Lower leg skin (tissue), 3 donors: ENCODE results near the gene PARP14.

Source experiments
- POLR2A ChIP-seq, 2 donors: fragments of 450-650 bp; IDR thresholded peaks; one replicate each; pipeline ENCODE4 v1.6.1; 2016 to 2017; ENCODE audit warnings: antibody characterized with exemption in 2 of 2, mild to moderate bottlenecking in 1 of 2, moderate library complexity in 1 of 2
- TF ChIP-seq, protein P1 (sequence below), 3 donors: fragments of 450-650 bp; IDR thresholded peaks; one replicate each; pipeline ENCODE4 v1.5.1; 2016; ENCODE audit warnings: antibody characterized with exemption in 3 of 3, mild to moderate bottlenecking in 3 of 3, moderate library complexity in 2 of 3

DNA sequence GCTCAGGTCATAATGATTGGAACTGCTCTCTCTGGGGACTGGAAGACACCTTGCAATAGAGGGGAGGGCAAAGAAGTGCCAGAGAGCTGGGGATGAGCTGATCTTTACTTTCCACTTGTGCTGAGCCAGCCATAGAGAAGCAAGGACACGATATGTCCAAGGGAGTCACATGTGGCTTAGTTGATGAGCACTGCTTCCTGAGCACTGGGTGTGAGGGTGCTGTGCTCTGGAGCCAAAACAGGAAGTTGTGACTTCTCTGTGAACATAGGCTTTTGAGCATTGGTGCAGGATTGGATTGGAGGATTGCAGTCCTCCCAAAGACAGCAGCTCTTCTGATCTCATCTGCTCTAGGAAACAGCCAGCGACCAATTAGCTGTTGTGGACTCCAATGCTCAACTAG is 6.7 kb downstream of the PARP14 start:
- TF ChIP-seq, protein P1, sequence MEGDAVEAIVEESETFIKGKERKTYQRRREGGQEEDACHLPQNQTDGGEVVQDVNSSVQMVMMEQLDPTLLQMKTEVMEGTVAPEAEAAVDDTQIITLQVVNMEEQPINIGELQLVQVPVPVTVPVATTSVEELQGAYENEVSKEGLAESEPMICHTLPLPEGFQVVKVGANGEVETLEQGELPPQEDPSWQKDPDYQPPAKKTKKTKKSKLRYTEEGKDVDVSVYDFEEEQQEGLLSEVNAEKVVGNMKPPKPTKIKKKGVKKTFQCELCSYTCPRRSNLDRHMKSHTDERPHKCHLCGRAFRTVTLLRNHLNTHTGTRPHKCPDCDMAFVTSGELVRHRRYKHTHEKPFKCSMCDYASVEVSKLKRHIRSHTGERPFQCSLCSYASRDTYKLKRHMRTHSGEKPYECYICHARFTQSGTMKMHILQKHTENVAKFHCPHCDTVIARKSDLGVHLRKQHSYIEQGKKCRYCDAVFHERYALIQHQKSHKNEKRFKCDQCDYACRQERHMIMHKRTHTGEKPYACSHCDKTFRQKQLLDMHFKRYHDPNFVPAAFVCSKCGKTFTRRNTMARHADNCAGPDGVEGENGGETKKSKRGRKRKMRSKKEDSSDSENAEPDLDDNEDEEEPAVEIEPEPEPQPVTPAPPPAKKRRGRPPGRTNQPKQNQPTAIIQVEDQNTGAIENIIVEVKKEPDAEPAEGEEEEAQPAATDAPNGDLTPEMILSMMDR (IDR thresholded peaks at IDR 0.05): no peak
- TF ChIP-seq POLR2A (IDR thresholded peaks at IDR 0.05): no peak
